Stimulated activated naive B cell treated with anti-CD40 and anti-IgM and Interleukin-4, amounts not matched to agents 10 μg/mL and 1 μg/mL and 100 μg/mL, for 72 hours (primary cell): ENCODE measurements around the gene DYNLT2B.
"Not testable (repeated sequence)": the region's sequence is repeated elsewhere in the genome, so short reads cannot be mapped to it uniquely, and the experiment has no call there.

Experiments used
- ATAC-seq, 2 donors: fragments of 150-1000 bp; cut with Tn5 transposase; replicated peaks; 2 replicates each; pipeline ENCODE4 v1.10.0; 2021; ENCODE audit warnings: moderate library complexity in 1 of 2
- DNase-seq: peaks from one replicate; pipeline ENCODE4 v3.0.0; 2021
- H3K27ac Mint-ChIP-seq: one replicate; pipeline ENCODE4 v1.8.0; 2022; ENCODE audit warnings: mild to moderate bottlenecking, mixed read lengths
- H3K27me3 Mint-ChIP-seq, 2 donors: one replicate each; pipeline ENCODE4 v1.8.0; 2022; ENCODE audit warnings: mixed read lengths in 2 of 2
- H3K36me3 Mint-ChIP-seq, 2 donors: one replicate each; pipeline ENCODE4 v1.8.0; 2022; ENCODE audit warnings: mixed read lengths in 2 of 2, mild to moderate bottlenecking in 1 of 2
- H3K4me1 Mint-ChIP-seq, 2 donors: one replicate each; pipeline ENCODE4 v1.8.0; 2022; ENCODE audit warnings: mixed read lengths in 2 of 2, mild to moderate bottlenecking in 1 of 2
- H3K4me3 Mint-ChIP-seq, 2 donors: one replicate each; pipeline ENCODE4 v1.8.0; 2022; ENCODE audit warnings: mild to moderate bottlenecking in 2 of 2, mixed read lengths in 2 of 2, moderate library complexity in 1 of 2
- H3K9me3 Mint-ChIP-seq, 2 donors: one replicate each; pipeline ENCODE4 v1.8.0; 2022; ENCODE audit warnings: mixed read lengths in 2 of 2, mild to moderate bottlenecking in 1 of 2

The DYNLT2B gene

DNA sequence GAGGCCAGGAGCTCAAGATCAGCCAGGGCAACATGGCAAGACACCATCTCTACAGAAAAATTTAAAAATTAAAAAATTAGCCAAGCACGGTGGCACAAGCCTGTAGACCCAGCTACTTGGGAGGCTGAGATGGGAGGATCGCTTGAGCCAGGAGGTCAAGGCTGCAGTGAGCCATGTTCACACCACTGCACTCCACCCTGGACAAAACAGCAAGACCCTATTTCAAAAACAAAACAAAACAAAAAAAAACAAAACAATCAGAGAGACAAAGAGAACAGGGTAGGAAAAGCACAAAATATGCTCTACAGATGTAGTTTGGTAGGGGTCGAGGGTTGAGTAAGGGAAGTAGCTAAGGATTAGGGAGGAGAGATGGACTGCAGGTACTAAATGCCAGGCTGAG is 3.4 kb downstream of the DYNLT2B start:
- Mint-ChIP-seq H3K4me1 (peaks cover 4 to 11% of the 10 kb centered on the region in 2 donors), H3K27ac (no peak overlapping the region), H3K36me3 (peaks cover 4 to 5% of the 10 kb centered on the region in 2 donors), H3K9me3 (no peaks in the 10 kb centered on the region), H3K4me3 (no peak overlapping the region), H3K27me3 (no peaks in the 10 kb centered on the region)
- no peak for DNase-seq
- no peak for ATAC-seq

DNA sequence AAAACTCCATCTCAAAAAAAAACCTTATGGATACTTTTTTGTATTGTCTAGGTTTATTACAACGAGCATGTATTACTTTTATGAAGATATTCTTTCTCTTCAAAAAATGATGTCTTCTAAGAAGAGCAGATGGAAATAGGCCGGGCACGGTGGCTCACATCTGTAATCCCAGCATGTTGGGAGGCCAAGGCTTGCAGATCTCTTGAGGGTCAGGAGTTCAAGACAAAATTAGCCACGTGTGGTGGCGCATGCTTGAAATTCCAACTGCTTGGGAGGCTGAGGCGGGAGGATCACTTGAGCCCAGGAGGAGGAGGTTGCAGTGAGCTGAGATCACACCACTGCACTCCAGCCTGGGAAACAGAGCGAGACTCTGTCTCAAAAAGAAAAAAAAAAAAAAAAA is 4.0 kb downstream of the DYNLT2B start:
- not testable (repeated sequence) for H3K9me3 Mint-ChIP-seq, ATAC-seq, DNase-seq, H3K27ac Mint-ChIP-seq, H3K27me3 Mint-ChIP-seq, H3K4me3 Mint-ChIP-seq, H3K36me3 Mint-ChIP-seq
- H3K4me1 Mint-ChIP-seq, result peaks cover 4 to 11% of the 10 kb centered on the region in 2 donors

DNA sequence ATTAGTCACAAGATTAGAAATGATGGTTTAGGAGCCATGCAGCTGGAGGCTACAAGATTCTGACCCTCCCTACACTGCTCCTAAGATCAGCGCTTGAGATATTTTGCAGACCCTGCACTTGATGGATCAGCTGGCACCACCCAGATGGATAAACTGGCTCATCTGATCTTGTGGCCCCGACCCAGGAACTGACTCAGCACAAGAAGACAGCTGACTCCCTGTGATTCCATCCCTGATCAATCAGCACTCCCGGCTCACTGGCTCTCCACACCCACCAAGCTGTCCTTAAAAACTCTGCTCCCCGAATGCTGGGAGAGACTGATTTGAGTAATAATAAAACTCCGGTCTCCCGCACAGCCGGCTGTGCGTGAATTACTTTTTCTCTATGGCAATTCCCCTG is 15.1 kb downstream of the DYNLT2B start:
- not testable (repeated sequence) for ATAC-seq, H3K27ac Mint-ChIP-seq, H3K36me3 Mint-ChIP-seq, H3K27me3 Mint-ChIP-seq, H3K9me3 Mint-ChIP-seq, H3K4me1 Mint-ChIP-seq, DNase-seq, H3K4me3 Mint-ChIP-seq

DNA sequence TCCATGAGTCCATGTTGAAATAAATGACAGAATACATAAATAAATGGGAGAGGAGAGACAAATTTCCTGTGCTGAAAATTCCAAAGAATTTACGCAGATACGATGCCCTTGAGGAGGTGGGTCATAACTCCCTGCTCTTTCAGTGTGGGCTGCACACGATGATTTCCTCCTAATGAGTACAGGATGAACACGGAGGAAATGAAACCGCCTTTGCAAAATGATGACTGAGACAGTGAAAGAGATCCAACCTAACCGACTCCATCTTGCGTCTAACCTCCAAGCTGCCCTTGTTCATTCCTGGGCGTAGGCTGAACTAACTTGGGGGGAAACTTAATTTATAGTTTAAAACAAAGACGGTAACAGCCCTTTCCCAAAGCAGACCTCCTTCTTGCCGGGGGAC is 15.5 kb downstream of the DYNLT2B start:
- not testable (repeated sequence) for H3K9me3 Mint-ChIP-seq, ATAC-seq, H3K36me3 Mint-ChIP-seq, H3K4me1 Mint-ChIP-seq, H3K4me3 Mint-ChIP-seq, DNase-seq, H3K27ac Mint-ChIP-seq, H3K27me3 Mint-ChIP-seq

DNA sequence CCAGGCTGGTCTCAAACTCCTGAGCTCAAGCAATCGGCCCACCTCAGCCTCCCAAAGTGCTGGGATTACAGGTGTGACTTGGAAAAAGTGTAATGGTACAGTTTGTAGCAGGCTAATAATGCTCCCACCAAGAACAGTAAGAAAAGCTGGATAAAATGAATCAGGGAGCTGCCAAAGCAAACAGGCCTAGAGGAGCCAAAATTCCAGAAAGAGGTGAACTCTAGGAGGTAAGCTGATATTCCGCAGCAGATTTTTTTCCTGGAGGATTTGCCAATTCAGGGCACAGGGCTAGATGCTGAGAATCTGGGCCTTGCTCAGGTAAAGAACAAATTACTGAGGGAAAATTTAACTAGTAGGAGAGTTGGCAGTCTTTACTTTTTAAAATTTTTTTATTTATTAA is 19.5 kb downstream of the DYNLT2B start:
- Mint-ChIP-seq H3K9me3 (no peaks in the 10 kb centered on the region), H3K36me3 (peaks cover 1 to 4% of the 10 kb centered on the region in 2 donors), H3K4me3 (no peak overlapping the region), H3K27me3 (no peaks in the 10 kb centered on the region), H3K27ac (no peak overlapping the region), H3K4me1 (peaks cover 0 to 13% of the 10 kb centered on the region in 2 donors)
- DNase-seq, result no peak
- ATAC-seq, result no peak

DNA sequence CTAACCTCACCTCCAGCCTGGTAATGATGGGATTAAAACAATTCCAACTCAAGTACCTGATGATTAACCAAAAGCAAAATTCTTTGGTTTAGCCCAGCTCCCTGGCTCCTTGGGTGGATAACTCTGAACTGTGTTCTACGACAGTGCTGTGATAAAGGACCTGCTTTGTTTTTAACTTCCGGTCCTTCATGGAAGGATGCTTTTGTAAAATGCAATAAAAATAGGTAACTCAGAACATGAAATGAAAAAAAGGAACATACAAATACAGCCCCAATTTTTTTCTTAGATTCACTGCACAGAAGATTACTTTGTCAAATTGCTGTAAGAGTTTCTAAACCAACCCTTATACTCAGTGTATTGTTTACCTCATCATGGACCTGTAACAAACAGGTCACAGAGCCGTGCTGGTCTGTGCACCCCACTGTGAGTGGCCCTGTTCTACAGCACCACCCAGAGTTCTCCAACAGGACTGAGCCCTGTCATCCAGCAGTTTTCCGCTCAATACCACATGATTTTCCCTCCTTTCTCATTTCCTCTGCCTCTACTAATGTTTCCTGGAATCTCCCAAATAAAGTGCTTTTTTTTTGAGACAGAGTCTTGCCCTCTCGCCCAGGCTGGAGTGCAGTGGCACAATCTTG is 25.6 kb downstream of the DYNLT2B start:
- ATAC-seq (no peak), DNase-seq (no peak)
- peak overlapping the region; percentile 77 for H3K27ac Mint-ChIP-seq
- peaks cover 7 to 13% of the 10 kb centered on the region in 2 donors for H3K4me1 Mint-ChIP-seq
- H3K4me3 Mint-ChIP-seq, result peak overlapping the region in 1 of 2 donors; percentile 43
- peaks cover 0 to 7% of the 10 kb centered on the region in 2 donors for H3K36me3 Mint-ChIP-seq
- no peaks in the 10 kb centered on the region for H3K9me3 Mint-ChIP-seq
- H3K27me3 Mint-ChIP-seq, result no peaks in the 10 kb centered on the region

DNA sequence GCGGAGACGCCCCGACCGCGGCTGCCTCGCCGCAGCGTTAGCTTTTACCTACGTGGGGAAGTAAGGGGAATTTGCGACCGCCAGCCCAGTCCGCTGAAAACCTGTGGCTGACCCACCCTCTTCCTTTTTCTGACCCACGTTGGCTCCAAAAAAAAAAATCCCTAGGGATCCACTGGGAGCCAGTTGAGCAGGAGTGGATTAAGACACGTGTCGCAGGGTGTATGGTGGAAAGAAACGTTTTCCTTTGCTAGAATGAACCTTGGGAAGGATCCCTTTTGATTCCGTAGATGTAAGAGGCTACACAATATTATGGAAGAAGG is 29.9 kb downstream of the DYNLT2B start:
- no peak for ATAC-seq
- H3K36me3 Mint-ChIP-seq, result peaks cover 0 to 17% of the 10 kb centered on the region in 2 donors
- no peak for DNase-seq
- peak overlapping the region; percentile 98 for H3K27ac Mint-ChIP-seq
- peak overlapping the region; percentile 97 to 98 for H3K4me3 Mint-ChIP-seq
- no peaks in the 10 kb centered on the region for H3K9me3 Mint-ChIP-seq
- no peaks in the 10 kb centered on the region for H3K27me3 Mint-ChIP-seq
- peaks cover 27 to 35% of the 10 kb centered on the region in 2 donors for H3K4me1 Mint-ChIP-seq

DNA sequence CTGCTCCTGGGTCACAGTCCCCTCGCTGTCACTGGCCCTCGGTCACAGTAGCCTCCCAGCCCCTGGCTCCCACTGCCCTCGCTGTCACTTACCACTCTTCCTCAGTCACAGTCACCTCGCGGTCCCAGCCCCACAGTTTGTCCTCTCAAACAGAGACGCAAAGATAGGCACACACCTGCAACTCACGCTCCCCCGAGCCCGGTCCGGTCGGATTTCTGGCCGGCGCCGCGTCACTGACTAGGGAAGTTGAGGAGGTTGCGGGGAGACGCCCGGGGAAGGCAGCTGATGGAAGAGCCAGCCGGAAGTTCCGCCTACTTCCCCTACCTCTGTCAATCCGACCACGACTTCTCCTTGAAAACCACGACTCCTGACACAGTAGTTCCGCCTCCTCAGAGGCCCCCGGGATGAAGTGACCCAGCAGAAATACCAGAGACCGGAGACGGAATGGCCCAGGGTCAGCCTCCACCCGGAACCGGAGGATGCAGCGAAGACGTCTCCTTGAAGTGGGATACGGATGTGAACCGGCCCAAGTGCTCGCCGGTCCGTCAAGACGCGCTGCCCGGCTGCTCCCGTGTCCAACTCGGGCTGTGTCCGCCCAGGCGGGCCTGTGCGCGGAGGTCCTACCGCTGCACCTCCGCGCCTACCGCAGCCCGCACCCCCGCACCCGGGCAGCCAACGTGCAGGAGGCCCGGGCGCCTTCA is 30.4 kb downstream of the DYNLT2B start, which contains the start of gene PCYT1A:
PCYT1A (minus strand) TSS at position 287 of the 701 bp plus-strand sequence. CDS start 17,195 bp downstream, outside the sequence.
- peaks cover 26 to 35% of the 10 kb centered on the region in 2 donors for H3K4me1 Mint-ChIP-seq
- H3K9me3 Mint-ChIP-seq, result no peaks in the 10 kb centered on the region
- ATAC-seq, result peak; percentile 88 to 90
- no peaks in the 10 kb centered on the region for H3K27me3 Mint-ChIP-seq
- H3K36me3 Mint-ChIP-seq, result peaks cover 0 to 17% of the 10 kb centered on the region in 2 donors
- H3K4me3 Mint-ChIP-seq, result peak within 1 kb of the TSS; percentile 97 to 98
- peak; percentile 78 for DNase-seq
- peak within 1 kb of the TSS; percentile 98 for H3K27ac Mint-ChIP-seq

DNA sequence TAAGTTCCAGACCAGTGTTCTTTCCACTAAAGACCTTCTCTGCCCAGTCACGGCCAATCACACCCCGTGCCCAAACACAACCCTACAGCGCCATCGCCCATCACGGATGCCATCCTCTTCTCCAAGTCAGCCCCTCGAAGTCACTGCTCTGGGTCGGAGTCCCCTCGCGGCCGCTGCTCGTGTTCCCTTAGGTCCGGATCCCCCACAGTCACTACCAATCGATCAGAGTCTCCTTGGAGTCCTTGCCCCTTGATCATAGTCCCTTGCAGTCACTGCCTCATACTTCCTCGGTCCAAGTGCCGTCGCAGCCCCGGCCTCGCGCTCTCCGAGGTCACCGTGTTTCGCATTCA is 31.0 kb downstream of the DYNLT2B start:
- DNase-seq, result no peak
- H3K4me3 Mint-ChIP-seq, result peak overlapping the region; percentile 97 to 98
- H3K4me1 Mint-ChIP-seq, result peaks cover 23 to 35% of the 10 kb centered on the region in 2 donors
- peak overlapping the region; percentile 98 for H3K27ac Mint-ChIP-seq
- ATAC-seq, result peak; percentile 43 to 47
- H3K36me3 Mint-ChIP-seq, result peaks cover 0 to 17% of the 10 kb centered on the region in 2 donors
- H3K27me3 Mint-ChIP-seq, result no peaks in the 10 kb centered on the region
- H3K9me3 Mint-ChIP-seq, result no peaks in the 10 kb centered on the region

DNA sequence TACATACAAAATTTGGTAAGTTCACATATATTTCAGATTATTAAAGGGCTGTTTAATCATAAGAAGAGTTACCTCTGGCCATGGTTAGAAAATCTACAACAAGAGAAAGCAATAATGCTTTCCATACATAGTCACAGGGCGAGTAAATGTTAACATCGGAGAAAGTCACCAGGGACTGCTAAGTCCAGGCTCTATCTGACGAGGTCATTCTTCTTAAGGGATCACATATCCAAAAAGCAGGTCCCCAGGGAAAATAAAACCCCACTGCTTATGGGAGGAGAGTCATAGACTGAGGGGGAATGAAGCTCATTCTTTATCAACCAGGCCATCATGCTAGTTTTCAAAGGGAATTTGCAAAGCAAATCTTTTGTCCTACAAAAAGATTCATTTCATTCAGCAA is 33.6 kb downstream of the DYNLT2B start:
- H3K27ac Mint-ChIP-seq, result no peak overlapping the region
- H3K4me3 Mint-ChIP-seq, result no peak overlapping the region
- ATAC-seq (no peak), DNase-seq (no peak)
- H3K4me1 Mint-ChIP-seq, result peaks cover 30 to 52% of the 10 kb centered on the region in 2 donors
- no peaks in the 10 kb centered on the region for H3K27me3 Mint-ChIP-seq
- H3K36me3 Mint-ChIP-seq, result peaks cover 0 to 18% of the 10 kb centered on the region in 2 donors
- no peaks in the 10 kb centered on the region for H3K9me3 Mint-ChIP-seq

DNA sequence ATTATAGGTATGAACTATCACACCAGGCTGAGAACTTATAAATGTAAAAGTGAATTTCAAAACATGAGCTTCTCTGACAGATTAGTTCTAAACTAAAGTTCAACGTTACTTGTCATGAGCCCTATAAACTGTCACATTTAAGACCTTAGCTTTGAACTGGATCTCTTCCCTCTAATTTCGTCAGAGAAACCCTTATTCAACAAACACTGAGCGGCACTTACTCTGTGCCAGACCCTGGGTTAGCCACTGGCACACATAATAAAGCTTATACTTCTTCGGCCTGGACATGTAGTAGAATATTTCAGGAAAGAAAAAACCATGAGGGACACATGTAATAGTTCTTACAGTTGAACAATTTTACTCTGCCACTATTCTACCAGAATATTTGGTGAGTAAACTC is 36.1 kb downstream of the DYNLT2B start:
- no peaks in the 10 kb centered on the region for H3K9me3 Mint-ChIP-seq

DNA sequence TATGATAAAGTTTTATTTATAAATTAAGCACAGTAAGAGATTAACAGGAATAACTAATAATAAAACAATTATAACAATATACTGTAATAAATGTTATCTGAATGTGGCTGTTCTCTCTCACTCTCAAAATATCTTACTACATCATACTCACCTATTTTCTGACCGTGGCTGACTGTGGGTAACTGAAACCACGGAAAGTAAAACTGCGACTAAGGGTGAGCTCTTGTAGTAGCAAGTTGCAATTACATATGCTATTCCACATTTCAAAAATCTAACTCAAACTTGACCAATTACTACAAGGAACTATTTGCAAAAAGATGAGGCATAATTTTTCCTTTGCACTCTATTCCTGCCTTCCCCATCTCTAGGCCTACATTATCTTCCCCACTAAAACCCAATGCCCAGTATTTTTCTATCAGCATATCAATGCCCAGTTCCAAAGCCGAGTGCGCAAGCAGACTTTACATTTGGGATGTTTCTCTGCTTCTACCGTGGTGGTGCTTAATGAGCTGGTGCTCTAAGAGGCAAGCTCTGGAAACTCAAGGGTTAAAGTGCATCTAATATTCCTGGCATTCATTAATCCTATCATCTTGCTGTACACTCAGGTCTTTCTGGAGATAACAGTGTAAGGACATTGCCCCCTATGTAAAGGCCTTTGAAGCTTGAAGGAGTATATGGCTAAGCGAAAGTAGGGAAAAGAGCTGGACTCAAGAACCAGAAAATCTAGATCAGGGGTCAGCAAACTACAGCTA is 37.2 kb downstream of the DYNLT2B start:
- ATAC-seq, result peak; percentile 77 to 79
- H3K36me3 Mint-ChIP-seq, result peaks cover 2 to 21% of the 10 kb centered on the region in 2 donors
- H3K4me1 Mint-ChIP-seq, result peaks cover 27 to 43% of the 10 kb centered on the region in 2 donors
- peak overlapping the region; percentile 0 for H3K27ac Mint-ChIP-seq
- H3K27me3 Mint-ChIP-seq, result no peaks in the 10 kb centered on the region
- no peak overlapping the region for H3K4me3 Mint-ChIP-seq
- H3K9me3 Mint-ChIP-seq, result no peaks in the 10 kb centered on the region
- no peak for DNase-seq

More for the DNA sequence above, 36.1 kb downstream of the DYNLT2B start:
- H3K4me1 Mint-ChIP-seq, result peaks cover 34 to 53% of the 10 kb centered on the region in 2 donors
- no peaks in the 10 kb centered on the region for H3K27me3 Mint-ChIP-seq
- H3K36me3 Mint-ChIP-seq, result peaks cover 2 to 24% of the 10 kb centered on the region in 2 donors
- DNase-seq (no peak), ATAC-seq (no peak)
- H3K4me3 Mint-ChIP-seq, result no peak overlapping the region
- H3K27ac Mint-ChIP-seq, result no peak overlapping the region

DNA sequence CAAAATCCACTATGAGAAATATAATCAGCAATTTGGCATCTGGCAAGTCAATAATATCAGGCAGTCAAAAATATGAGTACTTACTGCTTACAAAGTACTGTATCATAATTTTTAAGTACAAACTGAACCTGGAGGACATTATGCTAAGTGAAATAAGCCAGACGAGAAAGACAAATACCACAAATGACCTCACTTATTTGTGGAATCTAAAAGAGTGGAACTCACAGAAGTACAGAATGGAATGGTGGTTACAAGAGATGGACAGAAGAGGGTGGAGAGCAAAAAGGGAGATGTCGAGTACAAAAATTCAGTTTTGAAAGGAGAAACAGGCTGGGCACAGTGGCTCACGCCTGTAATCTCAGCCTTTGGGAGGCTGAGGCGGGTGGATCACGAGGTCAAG is 42.9 kb downstream of the DYNLT2B start:
- no peak for DNase-seq
- H3K4me3 Mint-ChIP-seq, result no peak overlapping the region
- ATAC-seq, result no peak
- peaks cover 21 to 43% of the 10 kb centered on the region in 2 donors for H3K4me1 Mint-ChIP-seq
- H3K27me3 Mint-ChIP-seq, result no peaks in the 10 kb centered on the region
- no peaks in the 10 kb centered on the region for H3K9me3 Mint-ChIP-seq
- H3K27ac Mint-ChIP-seq, result peak overlapping the region; percentile 10
- peaks cover 11 to 42% of the 10 kb centered on the region in 2 donors for H3K36me3 Mint-ChIP-seq

DNA sequence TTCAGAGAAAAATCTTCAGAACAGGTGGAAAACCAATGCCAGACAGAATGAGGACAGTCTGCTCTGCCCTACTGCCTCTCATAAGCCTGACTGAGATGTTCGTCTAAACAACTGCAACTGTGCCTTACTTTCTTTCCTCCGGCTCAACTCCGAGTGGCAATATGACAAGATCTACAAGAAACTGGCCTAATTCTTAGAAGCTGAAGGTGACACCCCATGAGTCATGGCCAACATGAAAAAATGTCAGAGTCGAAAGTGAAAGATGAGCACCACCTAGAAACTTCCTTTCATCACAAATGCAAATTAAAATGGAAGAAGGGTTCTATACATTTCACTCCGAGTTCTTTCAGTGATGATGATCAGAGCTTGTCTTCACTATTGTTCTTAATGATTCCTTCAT is 43.5 kb downstream of the DYNLT2B start:
- Mint-ChIP-seq H3K4me1 (peaks cover 22 to 42% of the 10 kb centered on the region in 2 donors), H3K27ac (peak overlapping the region; percentile 10), H3K27me3 (no peaks in the 10 kb centered on the region), H3K36me3 (peaks cover 14 to 44% of the 10 kb centered on the region in 2 donors), H3K4me3 (peak overlapping the region in 1 of 2 donors; percentile 41), H3K9me3 (no peaks in the 10 kb centered on the region)
- ATAC-seq (peak; percentile 55 to 76), DNase-seq (no peak)
